Spleen (tissue), 7 donors: Measurements from ENCODE around the gene PRDX2.

Source experiments
- CTCF ChIP-seq, 11 experiments: fragments of 200-600 bp in 7 of 11; fragments of 450-650 bp in 4 of 11; sonication (generic) in 4 of 11; IDR thresholded peaks in 8 of 11; conservative IDR thresholded peaks in 3 of 11; 1 replicate in 7 of 11; 2 replicates in 4 of 11; pipeline versions ENCODE4 v1.4.0 to v1.8.0; 2016 to 2021; ENCODE audit warnings: antibody characterized with exemption in 11 of 11, inconsistent platforms in 4 of 11, mild to moderate bottlenecking in 1 of 11
- POLR2A ChIP-seq, 3 donors: fragments of 450-650 bp; IDR thresholded peaks; one replicate each; pipeline ENCODE4 v1.5.1; 2017; ENCODE audit warnings: antibody characterized with exemption in 3 of 3, mild to moderate bottlenecking in 1 of 3
- POLR2AphosphoS5 ChIP-seq, 3 donors: sonication (generic); formaldehyde crosslinking; IDR thresholded peaks; one replicate each; pipeline ENCODE4 v1.5.1; 2017; ENCODE audit warnings: antibody characterized with exemption in 3 of 3
- donor health status: DM: no; HTN: no; CAD: no; lungs with moderate emphysema.
- donor health status: DM: no; HTN: no; CAD: no.
- donor health status: DM: no; HTN: no; CAD: no.

GRCh38 chr19:12842511-12842910, 40.9 kb upstream of the PRDX2 start:
- TF ChIP-seq CTCF (IDR thresholded peaks at IDR 0.05 in 8 of 11, conservative IDR thresholded peaks at IDR 0.05 in 3 of 11): no peak
- TF ChIP-seq POLR2AphosphoS5 (IDR thresholded peaks at IDR 0.05): no peak
- no peak for TF ChIP-seq POLR2A (IDR thresholded peaks at IDR 0.05)
